Stomach (tissue), 4 donors: ENCODE data around the gene MSI2.

Experiments
- EP300 ChIP-seq: sonication (generic); formaldehyde crosslinking; IDR thresholded peaks from one replicate; pipeline ENCODE4 v1.6.1; 2017; ENCODE audit warnings: antibody characterized with exemption
- TF ChIP-seq, protein P1 (sequence below), 7 experiments: fragments of 450-650 bp in 4 of 7; fragments of 200-600 bp in 3 of 7; sonication (generic) in 3 of 7; IDR thresholded peaks; one replicate each; pipeline ENCODE4 v1.5.1; 2016 to 2019; ENCODE audit warnings: antibody characterized with exemption in 7 of 7, control low read depth in 2 of 7, mild to moderate bottlenecking in 1 of 7

DNA sequence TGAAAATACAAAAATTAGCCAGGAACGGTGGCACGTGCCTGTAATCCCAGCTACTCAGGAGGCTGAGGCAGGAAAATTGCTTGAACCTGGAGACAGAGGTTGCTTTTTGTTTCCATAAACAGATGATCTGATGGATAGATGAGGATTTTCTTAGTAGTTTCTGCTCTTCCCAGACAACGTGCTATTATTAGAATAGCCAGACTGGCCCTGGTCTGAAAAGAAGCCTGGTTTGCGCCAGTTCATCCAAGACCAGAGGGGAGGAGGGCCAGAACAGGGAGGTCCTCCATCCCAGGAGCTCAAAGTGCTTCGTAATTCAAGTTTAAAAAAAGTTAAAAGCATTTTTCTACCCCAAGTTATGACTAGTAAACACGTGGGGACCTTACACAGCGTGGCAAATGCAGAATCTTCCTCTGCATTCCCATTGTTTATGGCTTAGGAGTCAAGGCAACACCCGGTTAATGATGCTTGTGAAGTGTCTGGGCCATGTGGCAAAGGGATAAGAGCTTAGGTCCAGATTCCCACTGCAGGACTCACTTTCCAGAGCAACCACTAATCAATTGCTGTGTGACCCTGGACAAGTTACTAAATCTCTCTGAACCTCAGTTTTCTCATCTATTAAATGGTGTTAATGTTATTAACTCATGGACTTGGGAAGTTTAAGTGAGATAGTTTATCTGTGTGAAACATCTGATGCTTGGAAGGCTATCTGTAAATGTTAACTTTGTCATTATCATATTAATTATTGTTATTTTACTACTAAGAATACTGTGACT lies 283.4 kb downstream of the MSI2 start:
- TF ChIP-seq, protein P1, sequence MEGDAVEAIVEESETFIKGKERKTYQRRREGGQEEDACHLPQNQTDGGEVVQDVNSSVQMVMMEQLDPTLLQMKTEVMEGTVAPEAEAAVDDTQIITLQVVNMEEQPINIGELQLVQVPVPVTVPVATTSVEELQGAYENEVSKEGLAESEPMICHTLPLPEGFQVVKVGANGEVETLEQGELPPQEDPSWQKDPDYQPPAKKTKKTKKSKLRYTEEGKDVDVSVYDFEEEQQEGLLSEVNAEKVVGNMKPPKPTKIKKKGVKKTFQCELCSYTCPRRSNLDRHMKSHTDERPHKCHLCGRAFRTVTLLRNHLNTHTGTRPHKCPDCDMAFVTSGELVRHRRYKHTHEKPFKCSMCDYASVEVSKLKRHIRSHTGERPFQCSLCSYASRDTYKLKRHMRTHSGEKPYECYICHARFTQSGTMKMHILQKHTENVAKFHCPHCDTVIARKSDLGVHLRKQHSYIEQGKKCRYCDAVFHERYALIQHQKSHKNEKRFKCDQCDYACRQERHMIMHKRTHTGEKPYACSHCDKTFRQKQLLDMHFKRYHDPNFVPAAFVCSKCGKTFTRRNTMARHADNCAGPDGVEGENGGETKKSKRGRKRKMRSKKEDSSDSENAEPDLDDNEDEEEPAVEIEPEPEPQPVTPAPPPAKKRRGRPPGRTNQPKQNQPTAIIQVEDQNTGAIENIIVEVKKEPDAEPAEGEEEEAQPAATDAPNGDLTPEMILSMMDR (IDR thresholded peaks at IDR 0.05), result no peak
- TF ChIP-seq EP300, result no peak
